HG03469 (cell line): ENCODE results near the gene KIF13A.
"Not testable (repeated sequence)": the region's sequence is repeated elsewhere in the genome, so short reads cannot be mapped to it uniquely, and the experiment has no call there.

Experiments
- ATAC-seq: cut with Tn5 transposase; IDR thresholded peaks from one replicate; pipeline ENCODE4 v1.9.1; 2021; ENCODE audit warnings: mild to moderate bottlenecking, moderate library complexity, moderate number of reproducible peaks; ENCODE audit not compliant: unreplicated experiment

The KIF13A gene

DNA sequence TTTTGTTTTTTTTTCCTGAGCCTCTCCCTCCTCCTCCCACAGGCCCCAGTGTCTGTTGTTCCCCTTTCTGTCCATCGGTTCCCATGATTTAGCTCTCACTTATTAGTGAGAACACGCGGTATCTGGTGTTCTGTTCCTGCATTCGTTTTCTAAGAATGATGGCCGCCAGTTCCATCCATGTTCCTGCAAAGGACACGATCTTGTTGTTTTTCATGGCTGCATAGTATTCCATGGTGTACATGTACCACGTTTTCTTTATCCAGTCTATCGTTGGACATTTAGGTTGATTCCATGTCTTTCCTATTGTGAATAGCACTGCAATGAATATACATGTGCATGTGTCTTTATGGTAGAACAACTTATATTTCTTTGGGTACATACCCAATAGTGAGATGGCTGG is 175.1 kb downstream of the KIF13A start:
- no peak for ATAC-seq

DNA sequence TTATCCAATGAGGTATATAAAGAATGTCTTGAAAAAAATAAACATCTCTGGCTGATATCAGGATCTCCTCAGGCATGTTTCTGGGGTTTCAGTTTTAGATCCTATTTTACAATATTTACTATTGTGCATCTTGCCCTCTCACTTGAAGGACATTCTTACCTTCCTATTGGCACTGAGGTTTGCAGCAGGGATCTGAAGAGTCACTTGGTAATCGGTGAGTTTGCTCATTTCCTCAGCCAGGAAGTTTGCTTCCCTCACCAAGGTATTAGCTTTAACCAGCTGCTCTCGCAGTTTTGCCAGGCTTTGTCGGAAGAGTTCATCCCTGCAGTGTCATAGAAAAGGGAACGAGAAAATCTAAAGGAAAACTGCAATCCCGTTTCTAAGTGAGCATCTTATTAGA is 178.8 kb downstream of the KIF13A start:
- no peak for ATAC-seq

DNA sequence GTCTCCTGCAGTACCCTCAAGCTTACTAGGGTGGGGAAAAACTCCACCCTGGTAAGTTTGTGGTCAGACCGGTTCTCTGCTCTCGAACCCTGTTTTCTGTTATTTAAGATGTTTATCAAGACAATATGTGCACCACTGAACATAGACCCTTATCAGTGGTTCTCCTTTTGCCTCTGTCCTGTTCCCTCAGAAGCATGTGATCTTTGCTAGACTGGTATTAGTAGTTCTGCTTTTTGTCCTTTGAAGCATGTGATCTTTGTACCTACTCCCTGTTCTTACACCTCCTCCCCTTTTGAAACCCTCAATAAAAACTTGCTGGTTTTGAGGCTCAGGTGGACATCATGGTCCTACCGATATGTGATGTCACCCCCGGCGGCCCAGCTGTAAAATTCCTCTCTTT is 180.0 kb downstream of the KIF13A start:
- not testable (repeated sequence) for ATAC-seq

DNA sequence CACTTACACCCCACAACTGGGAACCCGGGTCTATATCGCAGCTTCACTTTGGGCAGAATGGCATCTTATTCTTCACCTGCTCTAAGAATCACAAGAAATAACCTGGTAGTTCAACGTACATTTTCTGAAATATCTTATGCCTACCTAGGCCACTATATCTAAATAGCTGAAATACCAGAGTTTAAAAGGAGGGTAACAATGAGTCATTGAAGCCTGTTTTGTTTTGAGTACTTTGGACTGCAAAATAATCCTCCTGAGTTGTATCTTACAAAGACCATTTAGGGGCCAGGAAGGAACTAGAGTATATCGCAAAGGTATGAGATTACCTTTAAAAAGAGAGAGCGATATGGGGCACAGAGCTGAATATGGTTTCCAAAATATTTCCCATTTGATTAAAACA is 184.0 kb downstream of the KIF13A start:
- no peak for ATAC-seq

DNA sequence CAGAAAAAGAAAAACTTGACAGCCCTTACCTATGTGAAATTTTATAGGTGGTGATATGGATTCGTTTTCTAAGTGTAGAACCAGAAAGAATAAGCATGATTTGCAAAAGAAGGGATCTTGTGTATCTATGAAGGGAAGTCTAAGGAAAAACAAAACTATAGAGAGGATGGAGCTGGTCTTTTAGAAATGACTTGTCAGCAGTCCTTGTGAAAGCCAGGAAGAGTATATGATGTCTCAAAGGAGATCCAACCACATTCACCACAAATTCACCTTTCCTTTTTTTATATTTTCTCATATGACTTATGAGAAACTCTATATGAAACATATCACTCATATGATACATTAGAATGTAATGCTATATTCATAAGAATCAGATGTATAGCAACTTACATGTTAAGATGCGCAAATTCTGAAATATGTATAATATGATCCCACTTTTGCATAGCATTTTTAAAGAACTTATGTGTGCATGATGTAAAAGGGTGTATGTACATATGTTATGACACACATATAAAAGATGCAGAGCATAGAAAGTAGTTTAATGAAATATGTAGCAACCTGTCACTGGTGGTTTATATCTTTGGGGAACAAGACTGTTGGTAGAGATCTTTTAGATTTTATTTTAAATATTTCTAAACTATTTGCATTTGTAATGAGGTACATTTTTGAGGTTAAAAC is 188.8 kb downstream of the KIF13A start:
- no peak for ATAC-seq

DNA sequence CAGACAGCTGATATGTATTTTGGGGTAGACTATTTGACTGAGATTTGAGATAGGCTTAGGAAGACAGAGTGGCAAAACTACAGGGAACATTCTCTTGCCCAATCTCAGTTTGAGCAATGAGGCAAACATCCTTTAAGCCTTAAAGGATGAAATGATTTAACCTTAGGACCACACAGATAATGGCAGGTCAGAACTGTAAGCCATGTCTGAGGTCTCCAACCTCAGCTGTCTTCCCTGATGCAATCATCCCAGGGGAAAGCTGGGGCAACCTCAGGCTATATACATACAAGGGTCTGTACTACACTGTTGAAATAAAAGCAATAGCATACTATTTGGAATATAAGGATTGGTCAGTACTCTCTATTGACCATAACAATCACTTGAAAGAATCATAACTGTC is 196.9 kb downstream of the KIF13A start:
- ATAC-seq = no peak

DNA sequence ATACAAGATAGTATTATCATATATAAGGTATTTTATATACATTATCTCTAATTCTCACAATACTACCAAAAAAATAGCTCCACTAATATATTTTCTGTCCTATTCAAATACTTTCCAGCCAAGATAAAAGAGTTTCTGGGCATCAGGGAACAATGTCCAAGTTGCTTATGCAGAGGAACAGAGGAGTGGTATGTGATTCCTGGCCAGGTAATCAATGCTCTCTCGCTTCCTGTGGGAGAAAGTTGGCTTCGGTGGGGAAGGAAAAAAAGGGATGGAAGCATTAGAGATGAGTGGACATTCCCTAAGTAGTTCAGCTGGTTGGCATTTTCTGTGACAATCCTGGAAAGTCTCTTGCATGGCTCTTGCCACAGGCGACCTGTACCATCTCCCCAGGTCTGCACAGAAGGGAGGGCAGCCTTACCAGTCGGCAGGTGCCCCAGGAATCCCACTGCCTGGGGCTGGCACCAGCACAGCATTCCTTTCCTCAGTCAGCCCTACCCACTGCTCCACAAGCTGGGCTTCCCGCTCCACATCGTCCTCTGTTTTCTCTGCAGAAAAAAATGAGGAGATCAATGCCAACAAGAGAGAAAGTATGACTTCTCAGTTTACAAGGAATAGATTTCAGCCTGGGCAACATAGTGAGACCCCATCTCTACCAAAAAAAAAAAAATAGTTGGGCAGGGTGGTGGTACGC is 202.2 kb downstream of the KIF13A start:
- ATAC-seq = no peak

DNA sequence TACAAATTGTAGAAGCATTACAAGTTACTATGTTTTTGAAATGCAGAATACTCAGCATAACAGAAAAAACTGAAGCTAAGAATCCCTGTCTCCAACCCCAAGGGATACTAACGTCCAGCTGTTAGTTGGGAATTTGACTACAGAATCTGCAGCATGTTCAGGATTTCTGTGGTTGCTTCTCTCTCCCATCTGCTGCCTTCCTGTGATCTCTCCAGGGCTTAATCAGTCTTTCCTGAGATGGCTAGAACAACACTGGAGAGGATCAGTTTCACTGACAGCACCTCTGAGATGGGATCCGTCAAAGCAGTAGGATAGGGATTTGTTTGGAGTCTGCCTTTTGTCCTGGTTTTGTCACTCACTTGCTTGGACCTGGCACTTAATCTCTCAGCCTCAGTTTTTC is 207.4 kb downstream of the KIF13A start:
- ATAC-seq = no peak

DNA sequence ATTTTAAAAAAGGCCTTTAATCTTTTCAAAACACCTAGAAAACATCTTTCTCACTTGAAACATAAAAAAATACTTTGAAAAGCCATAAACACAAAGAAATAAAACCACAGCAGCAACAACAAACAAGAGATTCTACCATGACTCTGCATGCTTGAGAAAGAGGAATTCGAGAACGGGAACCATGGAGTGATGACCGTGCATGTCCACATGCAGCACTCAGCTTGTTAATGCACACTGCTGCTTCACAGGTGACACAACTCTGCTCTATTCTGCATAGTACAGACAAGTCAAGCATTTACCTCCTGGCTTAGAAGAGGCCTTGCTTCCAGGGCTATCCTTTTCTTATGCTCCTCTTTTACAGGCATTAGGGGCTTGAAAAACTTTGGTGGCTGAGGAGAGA is 215.8 kb downstream of the KIF13A start:
- ATAC-seq = no peak

DNA sequence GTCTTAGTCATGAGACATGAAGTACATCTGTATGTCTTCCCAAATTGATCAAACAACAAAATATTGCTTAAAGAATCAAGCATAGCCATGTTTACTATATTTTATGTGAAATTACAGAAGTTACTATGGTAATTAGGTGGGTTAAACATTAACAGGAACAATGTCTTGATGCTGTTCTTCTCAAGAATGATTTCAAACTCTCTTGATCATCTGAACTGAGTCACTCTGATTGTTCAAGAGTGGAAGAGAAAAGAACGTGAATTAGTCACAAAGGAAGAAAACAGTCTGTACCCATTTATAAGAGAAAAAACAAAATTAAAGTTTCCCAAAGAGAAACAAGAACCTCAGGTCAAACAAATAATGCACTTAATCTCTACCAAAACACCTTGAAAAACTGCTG is 218.6 kb downstream of the KIF13A start:
- no peak for ATAC-seq

DNA sequence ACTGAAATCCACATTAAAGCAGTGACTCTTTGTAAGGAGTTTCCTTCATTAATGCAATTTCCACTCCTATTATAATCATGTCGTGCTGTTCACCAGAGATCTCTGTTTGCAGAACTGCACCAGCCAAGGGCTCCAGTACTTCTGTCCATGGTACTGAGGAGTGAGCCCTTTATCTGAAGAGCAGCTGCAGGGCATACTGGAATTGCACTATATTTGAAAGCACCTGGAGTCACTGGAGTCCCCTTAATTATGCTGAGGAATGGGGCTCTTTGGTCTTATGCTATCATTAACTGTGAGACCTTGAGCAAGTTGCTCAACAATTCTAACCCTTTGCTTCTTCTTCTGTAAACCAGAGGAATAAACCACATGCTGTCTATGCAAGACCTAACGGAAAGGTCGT is 219.0 kb downstream of the KIF13A start:
- ATAC-seq = no peak

DNA sequence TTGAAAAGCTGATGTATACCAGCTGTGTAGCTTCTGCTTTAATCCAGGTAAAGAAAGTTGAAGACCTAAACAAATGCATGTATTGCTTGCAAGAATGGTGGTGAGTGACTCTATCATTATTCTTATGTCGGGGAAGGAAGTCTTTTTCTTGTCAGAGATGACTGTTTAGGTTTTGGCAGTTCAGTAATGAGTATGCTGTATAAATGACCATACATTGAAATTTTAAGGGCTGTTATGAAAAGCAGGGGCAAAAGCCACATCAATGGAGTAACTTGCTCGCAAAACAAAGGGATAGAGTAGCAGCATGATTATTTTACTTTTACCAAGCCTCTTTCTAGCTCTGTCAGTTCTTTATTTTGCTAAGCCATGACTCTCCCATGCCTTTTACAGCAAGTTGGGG is 224.8 kb downstream of the KIF13A start:
- ATAC-seq = no peak

DNA sequence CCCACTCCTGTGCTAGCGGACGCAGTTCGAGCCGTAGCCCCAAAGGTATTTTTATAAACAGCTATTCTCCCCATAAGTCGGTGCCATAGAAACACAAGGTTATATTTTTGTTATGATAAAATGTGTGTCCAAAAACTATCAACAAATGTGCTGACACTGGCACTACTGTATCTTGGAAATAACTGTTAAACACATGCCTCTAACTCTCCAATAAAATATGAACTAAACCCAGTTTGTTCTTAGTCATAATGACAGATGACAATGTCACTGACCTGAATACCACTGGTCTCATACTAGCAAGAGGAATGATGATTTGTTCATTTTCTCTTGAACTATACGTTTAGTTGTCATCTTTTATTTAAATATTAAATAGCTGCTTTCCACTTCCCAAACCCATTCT is 229.3 kb downstream of the KIF13A start:
- ATAC-seq = no peak

DNA sequence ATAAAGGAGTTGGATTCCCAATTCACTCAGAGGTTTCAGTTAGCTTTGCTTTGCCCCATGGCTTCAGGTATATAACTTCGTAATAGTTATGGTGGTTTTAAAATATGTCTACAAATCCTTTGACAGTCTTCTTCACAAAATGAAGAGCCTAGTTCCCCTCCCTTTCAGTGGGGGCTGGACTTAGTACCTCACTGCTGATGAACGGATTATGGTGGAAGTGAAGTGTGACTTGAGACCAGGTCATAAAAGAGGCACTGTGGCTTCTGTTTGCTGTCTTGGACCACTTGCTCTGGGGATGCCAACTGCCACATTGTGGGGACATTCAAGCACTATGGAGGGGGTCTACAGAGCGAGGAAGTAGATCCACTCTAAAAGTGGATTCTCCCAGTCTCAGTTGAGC is 233.2 kb downstream of the KIF13A start:
- ATAC-seq = no peak

DNA sequence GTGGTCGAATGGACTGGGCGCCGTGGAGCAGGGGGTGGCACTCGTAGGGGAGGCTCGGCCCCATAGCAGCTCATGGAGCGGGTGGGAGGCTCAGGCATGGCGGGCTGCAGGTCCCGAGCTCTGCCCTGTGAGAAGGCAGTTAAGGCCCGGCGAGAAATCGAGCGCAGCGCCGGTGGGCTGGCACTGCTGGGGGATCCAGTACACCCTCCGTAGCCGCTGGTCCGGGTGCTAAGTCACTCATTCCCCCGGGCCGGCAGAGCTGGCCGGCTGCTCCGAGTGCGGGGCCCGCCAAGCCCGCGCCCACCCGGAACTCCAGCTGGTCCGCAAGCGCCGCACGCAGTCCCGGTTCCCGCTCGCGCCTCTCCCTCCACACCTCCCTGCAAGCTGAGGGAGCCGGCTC is 242.1 kb downstream of the KIF13A start:
- not testable (repeated sequence) for ATAC-seq

DNA sequence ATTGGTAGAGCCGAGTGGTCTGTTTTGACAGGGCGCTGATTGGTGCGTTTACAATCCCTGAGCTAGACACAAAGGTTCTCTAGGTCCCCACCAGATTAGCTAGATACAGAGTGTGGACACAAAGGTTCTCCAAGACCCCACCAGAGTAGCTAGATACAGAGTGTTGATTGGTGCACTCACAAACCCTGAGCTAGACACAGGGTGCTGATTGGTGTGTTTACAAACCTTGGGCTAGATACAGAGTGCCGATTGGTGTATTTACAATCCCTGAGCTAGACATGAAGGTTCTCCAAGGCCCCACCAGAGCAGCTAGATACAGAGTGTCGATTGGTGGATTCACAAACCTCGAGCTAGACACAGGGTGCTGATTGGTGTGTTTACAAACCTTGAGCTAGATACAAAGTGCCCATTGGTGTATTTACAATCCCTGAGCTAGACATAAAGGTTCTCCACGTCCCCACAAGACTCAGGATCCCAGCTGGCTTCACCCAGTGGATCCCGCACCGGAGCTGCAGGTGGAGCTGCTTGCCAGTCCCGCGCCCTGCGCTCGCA is 242.6 kb downstream of the KIF13A start:
- not testable (repeated sequence) for ATAC-seq

DNA sequence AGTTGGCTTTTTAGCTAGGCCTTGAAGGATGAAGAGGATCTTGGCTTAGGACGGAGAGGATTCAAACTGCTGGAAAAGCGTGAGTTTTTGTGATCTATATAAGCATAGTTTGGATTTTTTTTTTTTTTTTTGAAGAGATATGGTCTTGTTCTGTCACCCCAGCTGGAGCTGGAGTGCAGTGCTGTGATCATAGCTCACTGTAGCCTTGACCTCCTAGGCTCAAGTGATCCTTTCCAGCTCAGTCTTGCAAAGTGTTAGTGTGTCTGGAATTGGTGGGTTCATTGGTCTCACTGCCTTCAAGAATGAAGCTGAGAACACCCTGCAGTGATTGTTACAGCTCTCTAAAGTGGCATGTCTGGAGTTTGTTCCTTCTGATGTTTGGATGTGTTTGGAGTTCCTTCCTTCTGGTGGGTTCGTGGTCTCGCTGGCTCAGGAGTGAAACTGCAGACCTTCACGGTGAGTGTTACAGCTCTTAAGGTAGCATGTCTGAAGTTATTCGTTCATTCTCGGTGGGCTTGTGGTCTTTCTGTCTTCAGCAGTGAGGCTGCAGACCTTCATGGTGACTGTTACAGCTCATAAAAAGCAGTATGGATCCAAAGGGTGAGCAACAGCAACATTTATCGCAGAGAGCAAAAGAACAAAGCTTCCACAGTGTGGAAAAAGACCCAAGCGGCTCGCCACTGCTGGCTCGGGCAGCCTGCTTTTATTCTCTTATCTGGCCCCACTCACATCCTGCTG is 243.2 kb downstream of the KIF13A start:
- no peak for ATAC-seq

DNA sequence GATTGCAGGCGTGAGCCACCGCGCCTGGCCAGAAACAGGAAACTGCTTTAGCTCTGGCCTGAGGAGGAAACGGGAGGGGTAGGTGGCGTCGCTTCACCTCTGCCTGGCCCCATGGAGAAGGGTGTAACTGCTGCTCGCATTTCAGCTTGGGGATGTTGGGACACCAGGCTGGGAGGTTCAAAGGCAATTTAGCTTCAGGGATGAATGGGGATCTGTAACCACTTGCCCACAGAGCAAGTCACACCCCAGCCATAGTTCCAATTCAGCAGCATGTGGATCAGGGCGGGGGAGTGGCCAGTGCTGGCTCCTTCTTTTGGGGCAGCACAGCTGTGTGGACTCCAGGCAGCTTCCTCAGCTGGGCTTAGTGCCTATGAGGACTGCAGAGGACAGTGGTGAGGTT is 245.9 kb downstream of the KIF13A start:
- no peak for ATAC-seq

DNA sequence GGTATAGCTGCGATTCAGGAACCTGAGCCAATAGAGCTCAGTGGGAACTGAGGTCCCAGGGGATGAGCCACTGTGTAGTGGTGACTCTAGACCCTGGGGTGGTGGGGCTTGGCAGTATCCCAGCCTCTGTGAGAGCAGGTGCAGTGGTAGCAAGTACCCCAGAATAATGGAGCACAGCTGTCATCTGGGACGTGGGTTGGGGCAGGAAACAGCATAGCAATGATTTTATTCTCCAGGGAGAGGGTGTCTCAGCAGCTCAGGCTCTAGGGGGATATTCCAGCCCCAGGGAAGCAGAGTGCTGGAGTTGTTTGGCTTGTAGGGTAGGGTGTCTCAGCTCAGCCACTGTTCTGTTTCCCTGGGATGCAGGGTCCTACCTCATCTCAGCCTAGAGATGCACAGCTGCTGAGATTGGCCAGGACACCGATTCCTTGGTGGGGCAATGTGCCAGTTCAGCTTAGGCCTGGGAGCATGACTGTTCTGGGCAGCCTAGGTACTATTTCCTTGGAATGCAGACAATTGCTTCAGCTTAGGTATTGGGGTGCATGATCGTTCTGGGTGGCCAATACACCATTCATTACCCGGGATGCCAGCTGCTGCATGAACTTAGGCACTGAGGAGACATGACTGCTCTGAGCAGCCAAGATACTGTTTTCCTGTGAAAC is 246.7 kb downstream of the KIF13A start:
- ATAC-seq = no peak

DNA sequence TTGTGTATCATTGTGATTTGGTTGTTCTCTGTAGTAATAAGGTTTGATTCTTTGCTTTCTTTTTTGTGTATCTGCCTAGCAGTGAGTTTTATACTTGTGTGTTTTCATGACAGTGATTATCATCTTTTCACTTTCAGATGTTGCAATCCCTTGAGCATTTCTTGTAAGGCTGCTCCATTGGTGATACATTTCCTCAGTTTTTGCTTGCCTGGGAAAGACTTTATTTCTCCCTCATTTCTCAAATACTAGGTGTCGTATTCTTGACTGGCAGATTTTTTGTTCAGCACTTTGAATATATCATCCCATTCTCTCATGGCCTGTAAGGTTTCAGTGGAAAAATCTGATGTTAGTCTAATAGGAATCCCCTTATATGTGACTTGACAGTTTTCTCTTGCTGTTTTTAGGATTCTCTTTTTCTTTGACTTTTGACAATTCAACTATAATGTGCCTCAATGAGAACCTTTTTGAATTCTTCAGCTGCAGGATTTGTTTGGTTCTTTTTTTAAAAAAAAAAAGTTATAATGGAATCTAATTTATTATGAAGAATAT is 249.7 kb downstream of the KIF13A start:
- ATAC-seq = no peak

DNA sequence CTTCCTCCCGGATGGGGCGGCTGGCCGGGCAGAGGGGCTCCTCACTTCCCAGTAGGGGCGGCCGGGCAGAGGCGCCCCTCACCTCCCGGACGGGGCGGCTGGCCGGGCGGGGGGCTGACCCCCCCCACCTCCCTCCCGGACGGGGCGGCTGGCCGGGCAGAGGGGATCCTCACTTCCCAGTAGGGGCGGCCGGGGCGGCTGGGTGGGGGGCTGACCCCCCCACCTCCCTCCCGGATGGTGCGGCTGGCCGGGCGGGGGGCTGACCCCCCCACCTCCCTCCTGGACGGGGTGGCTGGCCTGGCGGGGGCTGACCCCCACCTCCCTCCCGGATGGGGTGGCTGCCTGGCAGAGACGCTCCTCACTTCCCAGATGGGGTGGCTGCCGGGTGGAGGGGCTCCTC is 252.1 kb downstream of the KIF13A start:
- ATAC-seq = not testable (repeated sequence)
